ENCODE data around the gene TPPP. TPM values are rescaled to one million over a fixed set of nuclear protein-coding genes. Genes with fewer than 3 reads are reported as not detected.

Gene TPPP
- polyA plus RNA-seq, 1 experiment, result 0.05 TPM

GRCh38 chr5:611731-612486, 81.2 kb downstream of the TPPP start, which contains the start of gene CEP72:
Gene CEP72, plus strand, starts transcription at chr5:612340. Its CDS starts 22 bp downstream, at chr5:612362.
- no peak within 1 kb of the TSS for H3K27ac ChIP-seq (ENCODE audit: low read depth, low read length)
- ChIA-PET CTCF (interaction anchor here (1.2 to 1.4 kb wide), 2 partner anchors 60 to 295 kb away, joined by 3 read pairs; no protein-coding TSS in a partner anchor), POLR2A (interaction anchor here (0.6 kb wide), 1 partner anchor 138 kb away, joined by 3 read pairs; no protein-coding TSS in a partner anchor)
- DNase-seq (ENCODE audit: low read depth, low spot score), result peak; percentile 39
- no peaks in the 10 kb centered on the region; the same call in 1 of the 2 replicates for H3K9me3 ChIP-seq (ENCODE audit: control insufficient read depth, insufficient read depth, low read length)
- no peak for TF ChIP-seq CTCF (IDR thresholded peaks at IDR 0.05; ENCODE audit: low read depth, low read length)
- peaks cover 7% of the 10 kb centered on the region for H3K27me3 ChIP-seq (ENCODE audit: control insufficient read depth, insufficient read depth, low read length)
- peak within 1 kb of the TSS; percentile 81 for H3K4me3 ChIP-seq (ENCODE audit: low read depth, low read length)

GRCh38 chr5:610744-611730, 82.1 kb downstream of the TPPP start:
- Histone ChIP-seq H3K27ac (ENCODE audit: low read depth, low read length) (no peak overlapping the region), H3K4me3 (ENCODE audit: low read depth, low read length) (peak overlapping the region; percentile 81), H3K9me3 (ENCODE audit: control insufficient read depth, insufficient read depth, low read length) (no peaks in the 10 kb centered on the region; the same call in 1 of the 2 replicates), H3K27me3 (ENCODE audit: control insufficient read depth, insufficient read depth, low read length) (peaks cover 9% of the 10 kb centered on the region)
- no peak for TF ChIP-seq CTCF (IDR thresholded peaks at IDR 0.05; ENCODE audit: low read depth, low read length)
- DNase-seq (ENCODE audit: low read depth, low spot score), result no peak
- ChIA-PET CTCF (interaction anchor here (1.4 kb wide), 1 partner anchor 294 kb away, joined by 3 read pairs; no protein-coding TSS in a partner anchor), POLR2A (interaction anchor here (0.6 kb wide), 1 partner anchor 138 kb away, joined by 3 read pairs; no protein-coding TSS in a partner anchor)

GRCh38 chr5:610011-610743, 83.0 kb downstream of the TPPP start:
- no peak for DNase-seq (ENCODE audit: low read depth, low spot score)
- Histone ChIP-seq H3K9me3 (ENCODE audit: control insufficient read depth, insufficient read depth, low read length) (no peaks in the 10 kb centered on the region; the same call in 1 of the 2 replicates), H3K4me3 (ENCODE audit: low read depth, low read length) (no peak overlapping the region), H3K27ac (ENCODE audit: low read depth, low read length) (no peak overlapping the region), H3K27me3 (ENCODE audit: control insufficient read depth, insufficient read depth, low read length) (peaks cover 12% of the 10 kb centered on the region)
- ChIA-PET POLR2A (no interaction called here), CTCF (no interaction called here)
- no peak for TF ChIP-seq CTCF (IDR thresholded peaks at IDR 0.05; ENCODE audit: low read depth, low read length)

Other genes with a start within 250 kb of the TPPP start
- 0.76 and 1.0 TPM in 2 replicates for gene SLC9A3, start 168.9 kb downstream of the TPPP start, polyA plus RNA-seq (2011; rRNA removed)
- 0.66 and 0.91 TPM in 2 replicates for gene CEP72, start 81.0 kb downstream of the TPPP start, polyA plus RNA-seq (2011; rRNA removed)
- gene ZDHHC11B, start 91.4 kb upstream of the TPPP start, polyA plus RNA-seq (2011; rRNA removed), result not detected in 2 replicates
- 0.19 and 0.26 TPM in 2 replicates for gene ZDHHC11, start 157.6 kb upstream of the TPPP start, polyA plus RNA-seq (2011; rRNA removed)
- gene BRD9, start 199.4 kb upstream of the TPPP start, polyA plus RNA-seq (2011; rRNA removed), result 10.6 and 14.4 TPM in 2 replicates
- gene TRIP13, start 199.5 kb upstream of the TPPP start, polyA plus RNA-seq (2011; rRNA removed), result 13.8 and 14.4 TPM in 2 replicates